HCT116 (cell line): ENCODE results near the gene MAIP1. TPM values are rescaled to one million over a fixed set of nuclear protein-coding genes. Genes with fewer than 3 reads are reported as not detected.

ENCODE experiments used
- ATAC-seq: fragments of 200-7000 bp; cut with Tn5 transposase; 2 replicates; pipeline ENCODE4 v1.9.1; 2020; ENCODE audit warnings: mild to moderate bottlenecking, moderate library complexity
- BruUV-seq: library from RNA; stranded (reverse); fragments of 400-500 nt; replicated peaks from 2 replicates; lab custom pipeline; 2021; lab: Mats Ljungman, UMichigan
- CTCF ChIA-PET: fragments of 300-600 bp; sonication (Branson Sonifier 250); formaldehyde crosslinking; loops from one replicate; lab custom pipeline; 2021; ENCODE audit warnings: antibody characterized with exemption; lab: Charles Lee
- POLR2A ChIA-PET: fragments of 300-600, 350-600 bp; sonication (Branson Sonifier 250); formaldehyde crosslinking; loops from one replicate; lab custom pipeline; 2021; ENCODE audit warnings: antibody characterized with exemption; lab: Charles Lee
- RAD21 ChIA-PET, 2 experiments: fragments of 300-600 bp; sonication (Branson Sonifier 250); formaldehyde crosslinking; loops; one replicate each; lab custom pipeline; 2023; ENCODE audit warnings: low total read pairs in 2 of 2; ENCODE audit not compliant: uncharacterized antibody in 2 of 2, unreplicated experiment in 2 of 2, low non-redundant PET in 1 of 2; lab: Charles Lee
- DNase-seq: peaks from one replicate; pipeline ENCODE4 v3.0.0-alpha.2; 2010; ENCODE audit warnings: low read depth, low spot score
- H2AFZ ChIP-seq: fragments of 200-600 bp; shearing (Covaris generic), sonication (generic); 2 replicates; pipeline ENCODE4 v1.6.1; 2017; ENCODE audit warnings: low read depth, mixed run types, mixed read lengths, antibody characterized with exemption, low read length; ENCODE audit not compliant: poor library complexity, severe bottlenecking
- H3K27ac ChIP-seq: 2 replicates; pipeline ENCODE4 v1.5.1; 2012; ENCODE audit warnings: low read depth, low read length
- H3K27me3 ChIP-seq: fragments of 200-600 bp; sonication (generic); 2 replicates; pipeline ENCODE4 v1.6.1; 2016; ENCODE audit warnings: mixed run types, low read length, mixed read lengths; ENCODE audit not compliant: insufficient read depth
- H3K36me3 ChIP-seq, 2 experiments: fragments of 200-500 bp in 1 of 2; fragments of 200-600 bp in 1 of 2; sonication (Bioruptor generic) in 1 of 2; sonication (generic) in 1 of 2; 2 replicates each; pipeline versions ENCODE4 v1.5.1 to v1.6.1; 2014 to 2016; ENCODE audit warnings: low read length in 2 of 2, inconsistent platforms in 1 of 2, mixed read lengths in 1 of 2, mixed run types in 1 of 2; ENCODE audit not compliant: insufficient read depth in 2 of 2, control insufficient read depth in 1 of 2
- H3K4me1 ChIP-seq, 2 experiments: fragments of 200-600 bp in 1 of 2; sonication (generic) in 1 of 2; 2 replicates each; pipeline versions ENCODE4 v1.5.1 to v1.6.1; 2012 to 2017; ENCODE audit warnings: low read length in 2 of 2, inconsistent platforms in 1 of 2, mild to moderate bottlenecking in 1 of 2, mixed read lengths in 1 of 2, mixed run types in 1 of 2, moderate library complexity in 1 of 2; ENCODE audit not compliant: insufficient read depth in 2 of 2, control insufficient read depth in 1 of 2
- H3K4me2 ChIP-seq: fragments of 200-600 bp; sonication (generic); 2 replicates; pipeline ENCODE4 v1.6.1; 2017; ENCODE audit warnings: mixed run types, low read length, mixed read lengths
- H3K4me3 ChIP-seq, 2 experiments: fragments of 200-600 bp in 1 of 2; sonication (generic) in 1 of 2; replicated peaks in 1 of 2; 2 replicates each; pipeline ENCODE4 v1.5.1; 2011 to 2016; ENCODE audit warnings: low read length in 2 of 2, control low read depth in 1 of 2, low read depth in 1 of 2, mild to moderate bottlenecking in 1 of 2, mixed read lengths in 1 of 2, mixed run types in 1 of 2
- H3K79me2 ChIP-seq: fragments of 200-600 bp; sonication (generic); 2 replicates; pipeline ENCODE4 v1.6.1; 2017; ENCODE audit warnings: mild to moderate bottlenecking, mixed run types, low read length, moderate library complexity, mixed read lengths; ENCODE audit not compliant: insufficient read depth
- H3K9ac ChIP-seq: fragments of 200-600 bp; sonication (generic); 2 replicates; pipeline ENCODE4 v1.6.1; 2016; ENCODE audit warnings: low read length, mixed read lengths
- H3K9me2 ChIP-seq: fragments of 200-600 bp; sonication (generic), shearing (Covaris generic); 2 replicates; pipeline ENCODE4 v1.6.1; 2017; ENCODE audit warnings: mixed run types, mild to moderate bottlenecking, moderate library complexity; ENCODE audit not compliant: insufficient read depth
- H3K9me3 ChIP-seq, 2 experiments: fragments of 200-500 bp in 1 of 2; fragments of 200-600 bp in 1 of 2; sonication (Bioruptor generic) in 1 of 2; sonication (generic) in 1 of 2; 2 replicates each; pipeline ENCODE4 v1.6.1; 2014 to 2017; ENCODE audit warnings: low read length in 2 of 2, mixed read lengths in 2 of 2, inconsistent platforms in 1 of 2, low read depth in 1 of 2, mild to moderate bottlenecking in 1 of 2, mixed run types in 1 of 2, moderate library complexity in 1 of 2; ENCODE audit not compliant: control insufficient read depth in 1 of 2, insufficient read depth in 1 of 2
- H4K20me1 ChIP-seq: fragments of 200-600 bp; sonication (generic), shearing (Covaris generic); 2 replicates; pipeline ENCODE4 v1.6.1; 2017; ENCODE audit warnings: mixed run types, mild to moderate bottlenecking, moderate library complexity; ENCODE audit not compliant: insufficient read depth
- ATF3 ChIP-seq: IDR thresholded peaks from 2 replicates; pipeline ENCODE4 v1.6.1; 2012
- CTCF ChIP-seq, 3 experiments: fragments of 200-600 bp in 1 of 3; sonication (generic) in 1 of 3; IDR thresholded peaks in 2 of 3; conservative IDR thresholded peaks in 1 of 3; 2 replicates each; pipeline ENCODE4 v1.5.1; 2012 to 2017; ENCODE audit warnings: low read depth in 2 of 3, low read length in 2 of 3, antibody characterized with exemption in 1 of 3, borderline replicate concordance in 1 of 3, control low read depth in 1 of 3, mild to moderate bottlenecking in 1 of 3, mixed read lengths in 1 of 3, mixed run types in 1 of 3, moderate library complexity in 1 of 3; ENCODE audit not compliant: insufficient read depth in 1 of 3
- EGR1 ChIP-seq: IDR thresholded peaks from 2 replicates; pipeline ENCODE4 v1.6.1; 2012; ENCODE audit warnings: low read depth
- ELF1 ChIP-seq: IDR thresholded peaks from 2 replicates; pipeline ENCODE4 v1.6.1; 2012; ENCODE audit warnings: low read depth, borderline replicate concordance
- EZH2 ChIP-seq: fragments of 200-600 bp; sonication (generic); IDR thresholded peaks from 2 replicates; pipeline ENCODE4 v1.6.1; 2017; ENCODE audit warnings: antibody characterized with exemption, mixed run types
- EZH2phosphoT487 ChIP-seq: fragments of 200-600 bp; IDR thresholded peaks from 2 replicates; pipeline ENCODE4 v1.6.1; 2018; ENCODE audit warnings: antibody characterized with exemption, borderline replicate concordance
- FOSL1 ChIP-seq: IDR thresholded peaks from 2 replicates; pipeline ENCODE4 v1.6.1; 2012; ENCODE audit warnings: low read depth
- JUND ChIP-seq: IDR thresholded peaks from 2 replicates; pipeline ENCODE4 v1.6.1; 2012
- POLR2A ChIP-seq: IDR thresholded peaks from 2 replicates; pipeline ENCODE4 v1.7.0; 2011; ENCODE audit warnings: borderline replicate concordance; ENCODE audit not compliant: insufficient read depth, insufficient read length; ENCODE audit errors: extremely low read depth
- POLR2AphosphoS5 ChIP-seq: IDR thresholded peaks from 2 replicates; pipeline ENCODE4 v1.6.1; 2011; ENCODE audit warnings: mild to moderate bottlenecking, low read depth, low read length, moderate library complexity
- RAD21 ChIP-seq: IDR thresholded peaks from 2 replicates; pipeline ENCODE4 v1.6.1; 2012; ENCODE audit warnings: low read depth, mild to moderate bottlenecking
- REST ChIP-seq: IDR thresholded peaks from 2 replicates; pipeline ENCODE4 v1.6.1; 2012; ENCODE audit warnings: low read depth
- SIN3A ChIP-seq: IDR thresholded peaks from 2 replicates; pipeline ENCODE4 v1.6.1; 2012; ENCODE audit warnings: low read depth
- SRF ChIP-seq: IDR thresholded peaks from 2 replicates; pipeline ENCODE4 v1.6.1; 2012; ENCODE audit warnings: low read depth
- TCF7L2 ChIP-seq: IDR thresholded peaks from 2 replicates; pipeline ENCODE4 v1.7.0; 2011; ENCODE audit warnings: borderline replicate concordance, inconsistent platforms; ENCODE audit not compliant: insufficient read depth, insufficient read length; ENCODE audit errors: extremely low read depth
- YY1 ChIP-seq: IDR thresholded peaks from 2 replicates; pipeline ENCODE4 v1.6.1; 2011; ENCODE audit warnings: low read length, low read depth, moderate library complexity, mild to moderate bottlenecking; ENCODE audit not compliant: insufficient replicate concordance; ENCODE audit errors: extremely low read depth
- ZFX ChIP-seq: fragments of 450-650 bp; IDR thresholded peaks from 2 replicates; pipeline ENCODE4 v1.6.1; 2017
- ZNF274 ChIP-seq: fragments of 200-500 bp; sonication (Bioruptor generic); IDR thresholded peaks from 2 replicates; pipeline ENCODE4 v1.6.1; 2014; ENCODE audit warnings: mild to moderate bottlenecking, low read depth, low read length, inconsistent platforms
- intact Hi-C: fragments of 100-400 bp; cut with micrococcal nuclease; formaldehyde crosslinking; loops from 2 replicates; pipeline ENCODE4 v1.10.0; 2022
- total RNA-seq: library from RNA; stranded (reverse); gene quantifications from one replicate; pipeline ENCODE4 v1.2.1, GENCODE V29; 2021; ENCODE audit not compliant: unreplicated experiment
- TF ChIP-seq, protein P1 (sequence below): IDR thresholded peaks from 2 replicates; pipeline ENCODE4 v1.6.1; 2012

MAIP1 gene
- total RNA-seq, 1 experiment from 2014 or later = 32.5 TPM

DNA sequence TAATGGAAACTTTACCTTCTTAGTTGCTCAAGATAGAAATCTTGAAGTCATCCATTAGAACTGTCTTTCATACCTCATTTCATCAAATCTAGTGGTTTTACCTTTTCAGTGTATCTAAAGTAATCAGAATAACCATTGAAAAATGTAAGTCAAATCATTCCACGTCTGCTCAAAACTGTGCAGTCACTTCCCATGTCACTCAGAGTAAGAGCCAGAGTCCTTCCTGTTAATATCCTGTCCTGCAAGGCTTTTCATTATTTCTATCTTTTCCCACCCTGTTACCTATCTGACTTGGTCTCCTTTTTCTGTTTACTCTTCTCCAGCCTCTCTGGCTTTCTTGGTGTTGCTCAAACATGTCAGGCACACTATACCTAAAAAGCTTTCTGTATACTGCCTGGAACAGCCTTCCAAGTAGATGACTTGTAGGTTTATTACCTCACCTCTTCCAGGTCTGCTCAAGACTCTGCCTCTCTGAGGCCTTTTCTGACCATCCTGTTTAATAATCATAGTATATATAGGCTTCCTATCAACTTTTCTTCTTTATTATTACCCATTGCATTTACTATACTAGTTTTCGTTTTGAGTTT is 40.9 kb upstream of the MAIP1 start:
- DNase-seq (no peak), ATAC-seq (no peak)
- no peak overlapping the region for H3K9ac ChIP-seq
- intact Hi-C loops = no loop called here
- H4K20me1 ChIP-seq = peaks cover 6% of the 10 kb centered on the region; the same call in 1 of the 2 replicates
- H3K27me3 ChIP-seq = no peaks in the 10 kb centered on the region
- peaks cover 79% of the 10 kb centered on the region for H3K79me2 ChIP-seq
- no peaks in the 10 kb centered on the region for H3K9me2 ChIP-seq
- H3K4me3 ChIP-seq = no peak overlapping the region
- POLR2A ChIA-PET = no interaction called here
- peaks cover 12 to 38% of the 10 kb centered on the region in 2 experiments; a peak in 3 of 4 replicates for H3K36me3 ChIP-seq
- H3K27ac ChIP-seq = no peak overlapping the region
- no peak overlapping the region for H2AFZ ChIP-seq
- RAD21 ChIA-PET = no interaction called here
- peaks cover 0 to 15% of the 10 kb centered on the region in 2 experiments; a peak in 3 of 4 replicates for H3K4me1 ChIP-seq
- H3K4me2 ChIP-seq = no peak overlapping the region
- no TSS peak for BruUV-seq
- peaks cover 0 to 6% of the 10 kb centered on the region in 2 experiments; a peak in 2 of 4 replicates for H3K9me3 ChIP-seq
- TF ChIP-seq ZNF274 = no peak
- no peak for TF ChIP-seq REST
- TF ChIP-seq YY1 = no peak
- no peak for TF ChIP-seq POLR2AphosphoS5
- no peak for TF ChIP-seq SRF
- TF ChIP-seq ATF3 = no peak
- TF ChIP-seq CTCF (IDR thresholded peaks at IDR 0.05 in 2 of 3, conservative IDR thresholded peaks at IDR 0.05 in 1 of 3; ENCODE audit: borderline replicate concordance in 1 of 3, insufficient read depth in 1 of 3, low read depth in 2 of 3, low read length in 2 of 3) = no peak
- no peak for TF ChIP-seq EGR1
- no peak for TF ChIP-seq TCF7L2
- TF ChIP-seq SIN3A = no peak
- no peak for TF ChIP-seq FOSL1
- no peak for TF ChIP-seq POLR2A
- no peak for TF ChIP-seq ZFX
- TF ChIP-seq JUND = no peak
- TF ChIP-seq, protein P1, sequence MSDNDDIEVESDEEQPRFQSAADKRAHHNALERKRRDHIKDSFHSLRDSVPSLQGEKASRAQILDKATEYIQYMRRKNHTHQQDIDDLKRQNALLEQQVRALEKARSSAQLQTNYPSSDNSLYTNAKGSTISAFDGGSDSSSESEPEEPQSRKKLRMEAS = no peak
- TF ChIP-seq EZH2phosphoT487 = no peak
- no peak for TF ChIP-seq EZH2
- TF ChIP-seq RAD21 = no peak
- no peak for TF ChIP-seq ELF1
- TF ChIP-seq, all 23 proteins: peak for 0
- CTCF ChIA-PET = no interaction called here
